Nephron (organoid): ENCODE results near the gene GINS1.

Source experiments
- H3K27ac Mint-ChIP-seq, 3 experiments: 2 replicates each; pipeline ENCODE4 v1.8.0; 2020; ENCODE audit warnings: mixed read lengths in 3 of 3, mild to moderate bottlenecking in 2 of 3, moderate library complexity in 1 of 3
- H3K27me3 Mint-ChIP-seq: 2 replicates; pipeline ENCODE4 v1.8.0; 2021; ENCODE audit warnings: low read depth, mild to moderate bottlenecking, moderate library complexity, mixed read lengths
- H3K36me3 Mint-ChIP-seq: 2 replicates; pipeline ENCODE4 v1.8.0; 2020; ENCODE audit warnings: low read depth, mixed read lengths
- H3K4me1 Mint-ChIP-seq: 2 replicates; pipeline ENCODE4 v1.8.0; 2020; ENCODE audit warnings: mixed read lengths
- H3K4me3 Mint-ChIP-seq, 3 experiments: 2 replicates each; pipeline ENCODE4 v1.8.0; 2020; ENCODE audit warnings: mild to moderate bottlenecking in 3 of 3, mixed read lengths in 3 of 3, moderate library complexity in 2 of 3
- H3K9me3 Mint-ChIP-seq: 2 replicates; pipeline ENCODE4 v1.8.0; 2020; ENCODE audit warnings: mixed read lengths
- CTCF ChIP-seq, 3 experiments: fragments of 200-600 bp; sonication (generic); IDR thresholded peaks; one replicate each; pipeline ENCODE4 v1.5.0; 2021; ENCODE audit warnings: antibody characterized with exemption in 3 of 3; ENCODE audit not compliant: unreplicated experiment in 3 of 3

Gene GINS1

GRCh38 chr20:25484224-25484846 lies 76.9 kb downstream of the GINS1 start:
- Mint-ChIP-seq H3K4me3 (no peak overlapping the region), H3K27ac (no peak overlapping the region), H3K27me3 (peaks cover 5% of the 10 kb centered on the region), H3K9me3 (no peaks in the 10 kb centered on the region), H3K4me1 (peaks cover 5% of the 10 kb centered on the region), H3K36me3 (peaks cover 53% of the 10 kb centered on the region)
- TF ChIP-seq CTCF (IDR thresholded peaks at IDR 0.05; ENCODE audit: unreplicated experiment in 3 of 3): no peak

DNA sequence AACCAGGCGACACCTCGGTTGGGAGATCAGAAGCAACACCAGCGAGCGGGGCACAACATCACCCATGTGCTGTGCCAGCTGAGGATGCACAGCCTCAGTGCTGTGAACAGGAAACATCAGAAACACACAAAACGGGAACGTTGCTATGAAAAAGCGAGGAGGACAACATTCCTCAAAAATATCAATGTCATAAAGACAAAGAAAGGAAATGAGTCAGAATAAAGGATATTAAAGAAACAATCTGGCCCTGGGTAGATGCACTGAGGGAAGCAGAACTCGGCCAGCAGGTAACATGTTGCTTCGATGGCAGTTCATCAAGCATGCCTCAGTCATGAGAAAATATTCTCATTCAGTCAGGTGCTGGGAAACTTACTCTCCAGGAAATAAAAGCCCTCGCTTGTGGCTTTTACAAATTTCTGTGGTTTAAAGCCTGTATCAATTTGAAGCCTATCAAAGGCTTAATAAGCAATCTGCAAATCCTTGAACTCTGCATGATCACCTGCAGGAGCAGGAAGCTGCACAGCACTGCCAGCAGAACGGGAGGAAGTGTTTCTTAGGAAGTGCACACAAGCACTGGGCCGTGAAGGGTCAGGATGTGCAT lies 77.5 kb downstream of the GINS1 start:
- no peak overlapping the region for H3K4me3 Mint-ChIP-seq

GRCh38 chr20:25485872-25486271 lies 78.4 kb downstream of the GINS1 start:
- peaks cover 45% of the 10 kb centered on the region for H3K36me3 Mint-ChIP-seq
- H3K27me3 Mint-ChIP-seq: peaks cover 5% of the 10 kb centered on the region
- peak overlapping the region in 1 of 3 experiments; percentile 13 for H3K27ac Mint-ChIP-seq
- TF ChIP-seq CTCF (IDR thresholded peaks at IDR 0.05; ENCODE audit: unreplicated experiment in 3 of 3): no peak
- no peak overlapping the region for H3K4me3 Mint-ChIP-seq
- peaks cover 5% of the 10 kb centered on the region for H3K4me1 Mint-ChIP-seq
- no peaks in the 10 kb centered on the region for H3K9me3 Mint-ChIP-seq

More for the DNA sequence above, 77.5 kb downstream of the GINS1 start:
- Mint-ChIP-seq H3K36me3 (peaks cover 49% of the 10 kb centered on the region), H3K4me1 (peaks cover 5% of the 10 kb centered on the region), H3K9me3 (no peaks in the 10 kb centered on the region), H3K27me3 (peaks cover 5% of the 10 kb centered on the region), H3K27ac (peak overlapping the region in 1 of 3 experiments; percentile 24)
- TF ChIP-seq CTCF (IDR thresholded peaks at IDR 0.05; ENCODE audit: unreplicated experiment in 3 of 3): no peak

- Mint-ChIP-seq H3K4me3 (no peak overlapping the region), H3K4me1 (peaks cover 5% of the 10 kb centered on the region), H3K27me3 (peaks cover 5% of the 10 kb centered on the region), H3K9me3 (no peaks in the 10 kb centered on the region), H3K27ac (peak overlapping the region in 2 of 3 experiments; percentile 13 to 45), H3K36me3 (peaks cover 46% of the 10 kb centered on the region)
- TF ChIP-seq CTCF (IDR thresholded peaks at IDR 0.05; ENCODE audit: unreplicated experiment in 3 of 3): no peak
Observed at GRCh38 chr20:25486377-25486776, 78.9 kb downstream of the GINS1 start.

DNA sequence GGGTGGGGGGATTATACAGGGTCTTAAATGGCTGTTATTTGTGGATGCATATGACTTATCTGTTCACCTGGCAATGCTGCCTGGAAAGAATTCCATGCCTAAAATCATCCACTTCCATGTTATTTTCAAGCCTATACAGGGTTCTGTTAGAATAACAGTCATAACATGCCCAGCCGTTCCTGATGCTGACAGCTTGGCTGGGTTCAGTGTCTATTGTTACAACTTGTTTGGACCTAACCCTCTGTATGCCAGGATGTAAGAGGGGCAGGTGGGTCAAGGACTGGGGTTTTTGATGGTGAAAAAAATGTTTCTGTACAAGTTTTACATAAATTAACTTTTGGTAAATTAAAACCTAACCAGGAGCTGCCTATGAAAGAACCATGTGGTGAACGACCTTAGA lies 79.8 kb downstream of the GINS1 start:
- peaks cover 5% of the 10 kb centered on the region for H3K4me1 Mint-ChIP-seq
- H3K27ac Mint-ChIP-seq: peak overlapping the region; percentile 44 to 77 (median 64)
- H3K4me3 Mint-ChIP-seq: no peak overlapping the region
- TF ChIP-seq CTCF (IDR thresholded peaks at IDR 0.05; ENCODE audit: unreplicated experiment in 3 of 3): no peak
- H3K27me3 Mint-ChIP-seq: peaks cover 5% of the 10 kb centered on the region
- peaks cover 50% of the 10 kb centered on the region for H3K36me3 Mint-ChIP-seq
- H3K9me3 Mint-ChIP-seq: no peaks in the 10 kb centered on the region

- Mint-ChIP-seq H3K27ac (peak overlapping the region in 2 of 3 experiments; percentile 44 to 77), H3K27me3 (peaks cover 5% of the 10 kb centered on the region), H3K36me3 (peaks cover 50% of the 10 kb centered on the region), H3K4me1 (peaks cover 5% of the 10 kb centered on the region), H3K4me3 (no peak overlapping the region), H3K9me3 (no peaks in the 10 kb centered on the region)
- TF ChIP-seq CTCF (IDR thresholded peaks at IDR 0.05; ENCODE audit: unreplicated experiment in 3 of 3): no peak
Observed at GRCh38 chr20:25487975-25488374, 80.5 kb downstream of the GINS1 start.
